GM10248 (cell line): Measurements from ENCODE around the gene BEND7.

Experiments used
- CTCF ChIA-PET: fragments of 300-600 bp; sonication (Branson Sonifier 250); formaldehyde crosslinking; extraction: SDS; loops from one replicate; lab custom pipeline; 2021; ENCODE audit warnings: antibody characterized with exemption; lab: Yijun Ruan, JAX
- POLR2A ChIA-PET: fragments of 350-650 bp; sonication (Branson Sonifier 250); formaldehyde crosslinking; extraction: SDS; loops from one replicate; lab custom pipeline; 2020; ENCODE audit warnings: antibody characterized with exemption; lab: Yijun Ruan, JAX
- DNase-seq: peaks from one replicate; pipeline ENCODE4 v3.0.0; 2012; ENCODE audit errors: extremely low spot score
- CTCF ChIP-seq: IDR thresholded peaks from 2 replicates; pipeline ENCODE4 v1.5.1; 2012; ENCODE audit warnings: mild to moderate bottlenecking, low read depth; ENCODE audit errors: extremely low read depth, missing control alignments, control extremely low read depth

BEND7 gene

GRCh38 chr10:13481690-13482089, 47.1 kb downstream of the BEND7 start:
- ChIA-PET CTCF (interaction anchor here (1.4 to 1.6 kb wide), 2 partner anchors 21 to 41 kb away, joined by 3 to 5 read pairs; no protein-coding TSS in a partner anchor), POLR2A (no interaction called here)
- no peak for TF ChIP-seq CTCF
- no peak for DNase-seq

- no peak for DNase-seq
- ChIA-PET POLR2A (no interaction called here), CTCF (interaction anchor here (0.8 to 1.5 kb wide), 3 partner anchors 8 to 11 kb away, joined by 3 to 4 read pairs (median 3); no protein-coding TSS in a partner anchor)
- TF ChIP-seq CTCF, result no peak
These were observed 53.7 kb downstream of the BEND7 start for GRCh38 chr10:13475124-13475523.

DNA sequence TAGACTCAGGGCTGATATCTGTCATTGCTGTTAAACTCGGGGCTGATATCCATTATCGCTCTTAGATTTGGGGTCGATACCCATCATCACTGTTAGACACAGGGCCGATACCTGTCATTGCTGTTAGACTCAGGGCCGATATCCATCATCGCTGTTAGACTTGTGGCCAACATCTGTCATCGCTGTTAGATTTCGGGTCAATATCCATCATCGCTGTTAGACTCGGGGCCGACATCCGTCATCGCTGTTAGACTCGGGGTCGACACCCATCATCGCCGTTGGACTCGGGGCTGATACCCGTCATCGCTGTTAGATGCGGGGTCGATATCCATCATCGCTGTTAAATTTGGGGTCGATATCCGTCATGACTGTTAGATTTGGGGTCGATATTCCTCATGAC, 54.8 kb downstream of the BEND7 start:
- ChIA-PET CTCF (no interaction called here), POLR2A (no interaction called here)
- TF ChIP-seq CTCF, result no peak
- DNase-seq, result no peak

GRCh38 chr10:13472359-13472758, 56.5 kb downstream of the BEND7 start:
- no peak for DNase-seq
- CTCF ChIA-PET, result no interaction called here

DNA sequence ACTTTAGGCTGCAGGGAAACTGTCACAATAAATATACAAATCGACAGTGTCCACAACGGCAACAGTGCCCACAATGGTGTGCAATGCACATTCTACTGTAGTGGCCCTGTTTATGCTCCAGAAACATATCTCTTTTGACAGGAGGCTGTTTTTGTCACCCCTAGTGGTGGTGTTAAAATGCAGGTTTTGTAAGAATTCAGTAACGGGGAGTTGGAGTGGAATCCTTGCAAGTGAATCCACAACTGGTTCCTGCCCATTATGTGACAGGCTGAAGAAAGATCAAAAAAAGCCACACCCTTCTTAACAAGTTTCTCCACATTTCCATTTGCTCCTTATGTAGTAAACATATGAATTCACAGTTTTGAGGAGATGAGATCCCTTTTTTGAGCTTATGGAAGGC, 58.5 kb downstream of the BEND7 start:
- CTCF ChIA-PET, result interaction anchor here (1.4 kb wide), 1 partner anchor 16 kb away, joined by 3 read pairs; no protein-coding TSS in a partner anchor
- no peak for DNase-seq
- POLR2A ChIA-PET, result no interaction called here
- no peak for TF ChIP-seq CTCF

More at GRCh38 chr10:13472359-13472758, 56.5 kb downstream of the BEND7 start:
- POLR2A ChIA-PET, result no interaction called here
- no peak for TF ChIP-seq CTCF

GRCh38 chr10:13462551-13462950, 66.3 kb downstream of the BEND7 start:
- POLR2A ChIA-PET, result no interaction called here
- no peak for DNase-seq
- TF ChIP-seq CTCF, result no peak
- CTCF ChIA-PET, result interaction anchor here (1.1 kb wide), 1 partner anchor 18 kb away, joined by 4 read pairs; no protein-coding TSS in a partner anchor

- POLR2A ChIA-PET, result no interaction called here
- TF ChIP-seq CTCF, result no peak
- DNase-seq, result no peak
- CTCF ChIA-PET, result interaction anchor here (0.9 to 1.3 kb wide), 2 partner anchors 70 to 86 kb away, joined by 3 to 5 read pairs; no protein-coding TSS in a partner anchor
These were observed 70.2 kb downstream of the BEND7 start for GRCh38 chr10:13458687-13459012.
